Measurements from ENCODE around the gene SLAMF1.

The SLAMF1 gene

DNA sequence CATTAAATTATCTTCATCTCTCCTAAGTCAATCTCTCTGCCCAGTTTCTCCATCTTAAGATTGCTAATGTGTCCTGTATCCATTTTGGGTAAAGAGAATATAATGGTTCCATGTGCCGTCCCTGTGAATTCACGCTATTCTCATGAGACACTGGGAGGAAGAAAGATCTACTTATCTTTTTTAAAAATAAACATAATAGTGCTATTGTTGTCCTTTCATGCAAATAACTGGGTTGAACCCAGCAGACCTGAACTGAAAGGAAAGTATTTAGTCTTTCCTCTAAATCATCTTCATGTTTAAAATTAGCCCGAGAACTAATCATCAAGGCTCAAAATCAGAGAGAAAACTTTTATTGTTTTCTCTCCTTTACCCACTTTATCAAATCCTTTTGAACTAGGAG is 22.4 kb downstream of the SLAMF1 start:
- H3K4me3 ChIP-seq (ENCODE audit: low read length) = no peak overlapping the region
- no peak for DNase-seq (ENCODE audit: low read depth)
- TF ChIP-seq CTCF (conservative IDR thresholded peaks at IDR 0.05; ENCODE audit: low read depth, low read length) = no peak

DNA sequence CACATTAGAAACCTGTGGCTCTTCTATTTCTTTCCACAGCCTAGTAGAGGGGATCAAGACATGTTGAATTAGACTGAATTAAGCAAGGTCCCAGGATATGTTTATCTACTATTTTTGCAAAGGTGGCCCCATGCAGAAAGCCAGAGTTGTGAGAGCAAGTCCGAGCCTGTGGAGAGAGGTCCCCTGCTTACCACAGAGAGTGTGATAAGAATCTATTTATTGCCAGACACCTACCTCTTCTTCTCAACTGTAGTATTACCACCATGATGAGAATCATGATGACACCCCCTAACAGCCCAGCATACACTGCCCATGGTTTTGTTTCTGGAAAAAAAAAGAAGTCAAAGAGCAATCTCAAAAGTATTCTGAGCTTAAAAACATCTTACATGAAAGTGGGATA is 23.0 kb downstream of the SLAMF1 start:
- H3K4me3 ChIP-seq (ENCODE audit: low read length) = no peak overlapping the region
- TF ChIP-seq CTCF (conservative IDR thresholded peaks at IDR 0.05; ENCODE audit: low read depth, low read length) = no peak
- DNase-seq (ENCODE audit: low read depth) = no peak

DNA sequence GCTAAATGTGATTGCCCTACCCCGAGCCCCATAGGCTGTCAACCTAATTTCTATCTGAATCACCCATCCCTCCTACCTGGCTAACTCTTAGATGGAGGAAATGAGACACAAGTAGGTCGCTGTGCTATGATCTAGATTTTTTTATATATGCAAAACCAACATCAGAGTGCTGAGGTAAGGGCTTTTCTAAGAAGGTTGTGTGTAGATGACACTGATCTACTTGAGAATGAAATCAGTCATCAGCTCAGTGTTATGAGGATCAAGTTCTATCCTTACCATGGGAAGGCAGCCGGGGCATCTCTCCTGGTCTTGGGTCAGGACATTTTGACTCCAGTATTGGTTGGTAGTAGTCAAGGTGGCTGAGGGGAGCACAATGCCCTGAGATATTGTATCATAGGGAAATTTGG is 23.6 kb downstream of the SLAMF1 start:
- DNase-seq (ENCODE audit: low read depth) = no peak
- no peak overlapping the region for H3K4me3 ChIP-seq (ENCODE audit: low read length)
- no peak for TF ChIP-seq CTCF (conservative IDR thresholded peaks at IDR 0.05; ENCODE audit: low read depth, low read length)

- H3K4me3 ChIP-seq (ENCODE audit: low read length) = no peak overlapping the region
- DNase-seq (ENCODE audit: low read depth) = no peak
- TF ChIP-seq CTCF (conservative IDR thresholded peaks at IDR 0.05; ENCODE audit: low read depth, low read length) = no peak
Measured at GRCh38 chr1:160622501-160623226, 24.2 kb downstream of the SLAMF1 start.

DNA sequence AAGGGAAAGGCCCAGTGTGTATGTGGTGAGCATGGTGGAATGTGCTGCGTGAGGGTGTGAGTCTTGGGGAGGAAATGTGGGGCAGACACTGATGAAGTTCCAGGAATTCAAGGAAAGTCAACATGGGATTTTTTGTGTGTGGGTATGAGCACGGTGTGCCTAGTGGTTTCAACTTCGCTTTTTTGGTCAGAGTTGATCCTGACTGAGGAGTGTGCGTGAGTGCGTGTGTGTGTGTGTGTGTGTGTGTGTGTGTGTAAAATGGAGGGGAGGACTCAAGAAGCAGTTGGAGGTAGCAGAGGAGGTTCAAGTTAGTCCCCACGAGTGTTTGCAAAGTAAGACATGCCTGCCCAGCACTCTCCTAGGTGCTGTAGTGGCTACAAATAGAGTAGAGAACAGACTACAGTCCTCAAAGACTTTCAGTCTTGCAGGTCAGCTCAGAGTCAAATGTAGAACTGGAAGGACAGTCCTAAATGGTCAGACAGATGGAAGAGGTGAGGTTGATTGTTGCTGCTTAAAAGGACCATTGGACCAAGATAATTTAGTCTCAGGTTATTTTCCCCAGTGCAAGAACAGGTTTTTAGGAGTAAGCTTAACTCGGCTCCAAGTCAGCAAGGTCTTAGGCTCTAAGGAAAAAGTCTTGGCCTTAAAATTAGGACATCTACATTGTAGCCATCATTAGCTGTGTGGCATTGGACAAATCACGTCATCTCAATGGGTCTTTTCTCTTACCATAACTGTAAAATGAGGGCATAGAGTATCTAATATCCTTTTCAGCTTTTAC is 25.0 kb downstream of the SLAMF1 start:
- DNase-seq (ENCODE audit: low read depth) = no peak
- TF ChIP-seq CTCF (conservative IDR thresholded peaks at IDR 0.05; ENCODE audit: low read depth, low read length) = no peak
- no peak overlapping the region for H3K4me3 ChIP-seq (ENCODE audit: low read length)

- H3K4me3 ChIP-seq (ENCODE audit: low read length) = no peak overlapping the region
- TF ChIP-seq CTCF (conservative IDR thresholded peaks at IDR 0.05; ENCODE audit: low read depth, low read length) = no peak
- no peak for DNase-seq (ENCODE audit: low read depth)
Measured at GRCh38 chr1:160620942-160621632, 25.8 kb downstream of the SLAMF1 start.

Measured in retinal pigment epithelial cell (primary cell).